NCI-H2171 treated with DMSO at 0.1 percent for 48 hours (cell line): Measurements from ENCODE around the gene RSF1.
A peak's percentile ranks its signal among the peaks of the same experiment; 100 is the strongest.

Experiments used
- DNase-seq: peaks from one replicate; lab custom pipeline; 2025; lab: John Stamatoyannopoulos, UW

Gene RSF1

DNA sequence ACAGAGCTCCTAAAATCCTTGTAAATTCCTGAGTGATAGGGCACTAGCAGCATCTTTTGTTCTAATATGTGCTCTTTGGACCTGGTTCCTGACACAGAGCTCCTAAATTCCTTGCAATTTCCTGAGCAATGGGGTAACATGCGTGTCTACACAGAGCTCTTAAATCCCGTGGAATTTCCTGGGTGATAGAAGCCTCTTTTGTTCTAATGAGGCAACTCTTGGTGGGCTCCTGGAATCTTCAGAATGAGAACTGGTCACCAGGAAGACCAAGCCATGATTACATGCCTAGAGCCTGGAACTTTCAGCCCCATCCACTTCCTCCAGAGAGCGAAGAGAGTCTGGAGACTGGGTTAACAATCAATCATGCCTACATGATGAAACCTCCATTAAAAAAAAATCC is 19.0 kb downstream of the RSF1 start:
- no peak for DNase-seq

DNA sequence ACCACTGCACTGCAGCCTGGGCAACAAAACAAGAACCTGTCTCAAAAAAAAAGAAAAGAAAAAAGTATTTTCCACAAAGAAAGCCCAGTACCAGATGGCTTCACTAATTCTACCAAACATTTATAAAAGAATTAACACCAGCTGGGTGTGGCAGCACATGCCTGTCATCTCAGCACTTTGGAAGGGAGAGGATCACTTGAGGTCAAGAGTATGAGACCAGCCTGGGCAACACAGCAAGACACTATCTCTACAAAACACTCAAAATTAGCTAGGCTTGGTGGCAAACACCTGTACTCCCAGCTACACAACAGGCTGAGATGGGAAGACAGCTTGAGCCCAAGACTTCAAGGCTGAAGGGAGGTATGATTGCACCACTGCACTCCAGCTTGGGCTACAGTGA is 20.1 kb downstream of the RSF1 start:
- DNase-seq = no peak

DNA sequence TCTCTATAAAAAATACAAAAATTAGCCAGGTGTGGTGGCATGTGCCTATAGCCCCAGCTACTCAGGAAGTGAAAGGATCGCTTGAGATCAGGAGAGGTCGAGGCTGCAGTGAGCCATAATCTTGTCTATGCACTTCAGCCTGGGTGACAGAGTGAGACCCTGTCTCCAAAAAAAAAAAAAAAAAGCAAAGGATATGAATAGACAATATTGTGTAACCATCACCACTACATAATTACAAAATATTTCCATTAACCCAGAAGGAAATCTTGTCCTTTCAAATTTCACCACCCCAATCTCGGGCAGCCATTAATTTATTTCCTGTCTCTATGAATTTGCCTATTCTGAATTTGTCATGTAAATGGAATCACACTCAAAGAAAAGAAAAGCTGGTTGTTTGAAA is 21.2 kb downstream of the RSF1 start:
- no peak for DNase-seq

DNA sequence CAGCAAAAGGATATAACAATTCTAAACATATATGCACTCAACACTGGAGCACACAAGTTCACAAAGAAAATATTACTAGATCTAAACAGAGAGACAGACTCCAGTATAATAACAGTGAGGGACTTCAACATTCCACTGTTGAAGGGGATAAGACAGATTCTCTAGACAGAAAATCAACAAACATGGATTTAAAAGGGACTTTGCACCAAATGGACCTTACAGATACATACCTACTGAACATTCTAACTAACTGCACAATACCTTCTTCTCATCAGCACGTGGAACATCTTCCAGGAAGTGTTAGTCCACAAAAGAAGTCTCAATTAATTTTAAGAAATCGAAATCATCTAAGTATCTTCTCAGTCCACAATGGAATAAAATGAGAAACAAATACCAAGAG is 26.6 kb downstream of the RSF1 start:
- no peak for DNase-seq

DNA sequence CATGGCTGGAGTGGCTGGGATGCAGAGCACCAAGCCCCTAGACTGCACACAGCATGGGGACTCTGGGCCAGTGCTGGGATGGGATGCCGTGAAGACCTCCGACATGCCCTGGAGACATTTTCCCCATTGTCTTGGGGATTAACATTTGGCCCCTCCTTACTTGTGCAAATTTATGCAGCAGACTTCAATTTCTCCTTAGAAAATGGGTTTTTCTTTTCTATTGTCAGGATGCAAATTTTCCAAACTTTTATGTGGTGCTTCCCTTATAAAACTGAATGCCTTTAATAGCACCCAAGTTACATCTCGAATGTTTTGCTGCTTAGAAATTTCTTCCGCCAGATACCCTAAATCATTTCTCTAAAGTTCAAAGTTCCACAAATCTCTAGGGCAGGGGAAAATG is 29.2 kb downstream of the RSF1 start:
- DNase-seq = no peak

DNA sequence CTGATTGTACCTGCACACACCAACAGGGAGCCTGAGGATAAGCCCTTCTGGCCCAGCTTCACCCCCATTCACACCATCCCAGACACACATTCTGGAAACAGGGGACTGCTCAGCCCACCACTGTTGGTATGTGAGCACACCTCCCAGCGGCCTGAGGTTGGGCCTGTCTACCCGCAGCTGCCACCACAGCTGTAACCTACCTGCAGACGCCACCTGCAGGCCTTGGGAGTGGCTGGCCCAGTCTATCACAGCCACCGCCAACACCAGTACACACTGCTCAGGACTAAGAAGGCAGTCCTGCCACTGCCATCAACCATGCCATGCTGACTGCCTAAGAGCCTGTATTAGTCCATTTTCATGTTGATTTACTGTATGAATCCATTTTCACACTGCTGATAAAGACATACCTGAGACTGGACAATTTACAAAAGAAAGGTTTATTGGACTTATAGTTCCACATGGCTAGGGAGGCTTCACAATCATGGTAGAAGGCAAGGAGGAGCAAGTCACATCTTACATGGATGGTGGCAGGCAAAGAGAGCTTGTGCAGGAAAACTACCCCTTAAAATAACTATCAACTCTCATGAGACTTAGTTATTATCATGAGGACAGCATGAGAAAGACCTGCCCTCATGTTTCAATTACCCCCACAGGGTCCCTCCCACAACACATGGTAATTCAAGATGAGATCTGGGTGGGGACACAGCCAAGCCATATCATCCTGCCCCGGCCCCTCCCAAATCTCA is 30.6 kb downstream of the RSF1 start:
- no peak for DNase-seq

DNA sequence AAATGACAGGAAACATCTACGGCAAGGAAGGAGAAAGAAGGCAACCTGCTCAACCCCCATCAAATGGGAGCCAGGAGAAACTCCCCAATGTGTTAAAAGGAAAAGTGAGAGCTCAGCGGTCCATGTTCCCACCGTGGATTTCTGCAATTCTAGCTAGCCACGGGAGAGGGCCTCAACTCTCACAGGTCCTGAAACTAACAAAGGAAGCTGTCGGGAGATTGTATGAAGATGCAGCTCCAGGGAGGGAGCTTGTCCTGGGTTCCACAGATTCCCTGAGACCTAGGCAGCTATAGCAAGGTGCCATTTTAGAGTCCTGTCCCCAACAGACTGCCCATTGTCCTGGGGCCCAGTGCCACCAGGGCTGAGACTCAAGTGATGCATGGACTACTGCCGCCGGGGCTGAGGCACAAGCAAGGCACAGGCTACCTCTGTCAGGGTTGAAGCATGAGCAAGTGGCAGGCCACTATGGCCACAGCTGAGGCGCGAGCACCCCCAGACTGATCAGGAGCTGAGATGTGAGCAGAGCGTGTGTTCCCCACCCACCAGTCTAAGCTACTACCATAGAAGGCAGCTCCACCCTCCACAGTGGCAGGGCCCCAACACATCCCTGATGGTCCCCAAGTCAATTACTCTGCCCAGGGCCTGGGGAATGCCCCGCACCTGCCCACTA is 31.3 kb downstream of the RSF1 start:
- DNase-seq = no peak

DNA sequence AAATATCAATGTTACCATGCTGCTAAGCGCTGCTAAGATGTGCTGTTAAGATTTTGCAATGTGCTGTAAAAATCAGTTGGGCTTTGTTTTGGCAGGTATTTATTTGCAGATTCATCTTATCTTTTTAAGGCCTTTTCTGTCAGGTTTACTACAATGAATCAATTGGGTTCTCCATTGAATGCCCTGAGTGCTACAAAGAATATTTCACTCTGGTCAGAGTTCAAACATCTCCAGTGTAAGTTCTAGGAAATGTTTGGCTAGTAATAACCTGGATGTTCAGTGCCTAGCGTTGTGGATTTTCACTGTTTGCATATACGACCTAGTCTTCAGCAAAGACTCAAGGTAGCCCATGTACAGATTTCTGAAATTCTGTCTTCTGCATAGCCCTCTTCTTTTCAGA is 36.0 kb downstream of the RSF1 start:
- DNase-seq = no peak

DNA sequence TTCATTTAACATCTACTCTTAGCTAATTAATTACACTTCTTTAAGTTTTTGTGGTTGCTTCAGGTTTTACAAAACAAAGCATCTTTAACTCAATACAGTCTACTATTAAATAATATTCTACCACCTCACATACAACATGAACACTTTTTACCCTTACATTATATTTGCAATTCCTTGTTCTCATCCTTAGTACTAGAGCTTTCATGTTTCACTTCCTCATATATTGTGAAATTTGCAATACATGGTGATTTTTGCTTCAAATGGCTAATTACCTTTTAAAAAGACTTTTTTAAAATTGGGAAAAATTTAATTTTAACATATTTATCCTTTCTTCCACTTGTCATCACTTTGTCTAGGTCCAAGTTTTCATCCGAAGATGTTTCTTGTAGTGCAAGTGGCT is 37.5 kb downstream of the RSF1 start:
- no peak for DNase-seq

DNA sequence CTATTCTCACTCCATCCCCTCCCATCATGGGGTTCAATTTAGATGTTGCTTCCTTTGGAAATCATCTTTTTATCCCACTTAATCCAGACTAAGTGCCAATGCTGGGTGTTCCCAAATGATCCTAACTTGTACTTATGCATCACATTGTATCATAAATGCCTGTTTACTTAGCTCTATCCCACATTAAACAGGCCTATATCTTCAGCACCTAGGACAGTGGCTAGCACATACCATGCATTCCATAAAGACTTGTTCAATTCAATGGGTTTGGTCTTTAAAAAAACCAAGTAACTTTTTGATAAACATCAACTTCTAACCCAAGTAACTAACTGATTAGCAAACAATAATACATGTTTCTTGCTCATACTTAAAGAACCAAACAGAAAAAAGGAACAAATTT is 40.6 kb downstream of the RSF1 start:
- DNase-seq = no peak

DNA sequence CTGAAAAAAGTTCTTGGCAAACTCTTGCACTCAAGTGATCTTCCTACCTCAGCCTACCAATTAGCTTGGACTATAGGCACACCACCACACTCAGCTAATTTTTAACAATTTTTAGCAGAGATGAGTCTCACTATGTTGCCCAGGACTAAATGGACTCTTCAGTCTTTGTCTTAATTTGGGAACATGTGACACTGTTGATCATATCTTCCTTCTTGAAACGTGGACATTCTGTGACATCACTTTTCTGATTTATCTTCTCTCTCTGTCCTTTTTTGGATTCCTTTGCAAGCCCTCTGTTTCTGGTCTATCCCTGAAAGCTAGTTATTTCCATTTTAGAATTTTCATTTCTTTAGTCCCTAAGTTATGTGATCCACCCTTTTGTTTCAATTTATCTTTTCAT is 42.0 kb downstream of the RSF1 start:
- DNase-seq = no peak

DNA sequence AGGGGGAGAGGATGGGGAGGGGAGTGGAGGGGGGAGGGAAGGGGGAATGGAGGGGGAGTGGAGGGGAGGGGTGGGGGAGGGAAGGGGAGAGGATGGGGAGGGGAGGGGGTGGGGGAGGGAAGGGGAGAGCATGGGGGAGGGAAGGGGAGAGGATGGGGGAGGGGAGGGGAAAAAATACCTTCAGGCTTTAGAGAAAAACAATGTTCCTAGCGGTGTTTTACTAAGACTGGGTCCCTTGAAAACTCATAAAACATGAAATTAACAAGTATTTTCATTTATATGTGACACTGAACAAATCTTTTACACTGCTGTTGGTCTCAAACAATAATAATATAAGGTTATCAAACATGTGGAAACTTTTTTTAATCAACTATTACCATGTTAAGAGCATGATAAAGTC is 42.4 kb downstream of the RSF1 start:
- no peak for DNase-seq

DNA sequence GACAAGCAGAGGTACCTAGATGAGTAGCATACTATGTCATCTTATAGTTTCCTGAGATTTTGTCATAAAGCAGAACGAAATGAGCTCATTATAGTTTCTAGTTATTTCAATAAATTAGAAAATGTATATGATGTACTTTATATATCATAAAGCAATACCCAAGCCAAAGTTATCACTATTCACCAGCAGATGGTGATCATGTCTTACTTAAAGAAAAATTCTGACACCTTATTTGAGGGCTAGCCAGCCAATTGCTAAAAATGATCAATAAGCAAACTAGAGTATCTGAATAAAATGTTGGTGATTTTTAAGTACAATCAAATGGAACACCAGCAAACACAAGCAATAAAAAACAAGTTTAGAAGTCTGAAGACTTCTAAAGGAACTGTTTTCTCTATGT is 44.1 kb downstream of the RSF1 start:
- peak; percentile 39 for DNase-seq

DNA sequence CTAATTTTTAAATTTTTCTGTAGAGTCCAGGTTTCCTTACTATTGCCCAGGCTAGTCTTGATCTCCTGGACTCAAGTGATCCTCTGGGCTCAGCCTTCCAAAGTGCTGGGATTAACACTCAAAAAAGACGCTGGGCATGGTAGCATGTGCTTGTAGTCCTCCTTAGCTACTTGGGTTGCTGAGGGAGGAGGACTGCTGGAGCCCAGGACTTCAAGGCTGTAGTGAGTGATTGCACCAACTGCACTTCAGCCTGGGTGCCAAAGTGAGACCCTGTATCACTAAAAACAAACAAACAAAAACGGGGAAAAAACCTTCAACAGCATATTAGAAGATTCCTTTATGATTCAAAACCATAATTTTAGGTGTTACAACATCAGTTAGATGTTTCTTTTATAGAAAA is 44.6 kb downstream of the RSF1 start:
- no peak for DNase-seq

DNA sequence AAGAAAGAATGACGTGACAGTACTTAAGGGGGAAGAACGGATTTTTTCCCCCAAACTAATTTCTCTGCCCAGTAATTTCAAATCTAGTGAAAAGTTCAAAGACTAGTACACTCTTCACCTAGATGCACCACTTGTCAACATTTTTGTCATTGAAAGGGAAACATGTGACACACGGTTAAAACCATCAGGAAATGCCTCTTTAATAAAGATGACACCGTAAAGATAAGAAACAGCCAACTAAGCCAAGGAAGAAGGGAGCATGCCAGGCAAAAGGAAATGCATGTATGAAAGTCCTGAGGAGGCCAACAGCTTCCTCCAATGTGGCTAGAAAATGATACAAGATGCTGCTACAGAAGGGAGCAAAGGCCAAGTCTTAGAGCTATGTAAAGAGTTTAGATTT is 49.4 kb downstream of the RSF1 start:
- DNase-seq = no peak

DNA sequence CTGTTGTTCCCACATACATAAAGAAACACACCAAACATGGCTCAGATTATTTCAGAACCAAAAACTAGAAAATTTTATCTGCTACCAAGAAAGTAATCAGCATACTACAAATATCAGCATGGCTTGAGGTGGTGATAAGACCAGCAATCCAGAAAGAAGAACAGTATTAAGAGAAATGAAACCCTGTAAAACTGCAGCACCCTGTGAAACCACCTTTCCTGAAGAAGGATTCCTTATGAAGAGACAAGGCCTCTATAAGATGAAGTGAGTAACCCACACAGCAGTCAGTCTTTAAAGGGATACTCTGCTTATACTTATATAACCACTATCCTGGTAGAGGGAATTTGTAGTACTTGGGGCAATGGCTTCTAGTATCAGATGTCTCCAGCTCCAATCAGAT is 49.9 kb downstream of the RSF1 start:
- DNase-seq = no peak

DNA sequence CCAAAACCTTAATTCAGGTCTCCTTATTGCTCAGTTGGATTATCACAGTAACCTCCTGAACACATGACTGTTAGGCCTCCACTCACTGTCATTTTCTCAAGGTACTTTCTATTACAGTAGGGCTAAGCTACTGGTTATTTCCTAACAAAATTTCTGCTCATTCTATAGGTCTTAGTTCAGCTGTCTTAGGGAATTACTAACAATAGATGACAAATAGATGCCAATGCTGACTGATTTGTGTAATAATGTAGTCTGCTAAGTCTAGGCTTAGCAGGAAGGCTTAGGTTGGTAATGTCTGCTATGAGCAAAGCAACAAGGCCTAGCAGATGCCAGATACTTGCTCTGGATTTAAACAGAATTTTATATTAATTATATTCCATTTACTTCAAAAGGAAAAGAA is 58.1 kb downstream of the RSF1 start:
- DNase-seq = no peak

DNA sequence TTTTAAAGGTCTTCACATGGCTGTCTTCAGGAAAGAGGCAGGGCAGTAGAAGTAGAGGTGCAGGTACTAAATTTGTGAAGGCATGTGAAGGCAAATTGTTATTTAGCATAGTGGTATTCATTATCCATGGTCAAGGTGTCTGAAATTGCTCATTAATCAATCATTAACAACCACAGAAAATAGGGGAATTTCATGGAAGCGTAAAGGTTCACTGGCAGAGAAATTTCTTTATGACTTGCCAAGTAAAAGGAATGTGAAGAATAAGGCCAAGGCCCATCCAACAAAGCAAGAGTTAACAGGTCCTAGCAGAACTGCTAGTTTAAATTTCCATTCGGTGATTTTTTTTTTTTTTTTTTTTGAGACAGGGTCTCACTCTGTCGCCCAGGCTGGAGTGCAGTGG is 59.0 kb downstream of the RSF1 start:
- DNase-seq = no peak

DNA sequence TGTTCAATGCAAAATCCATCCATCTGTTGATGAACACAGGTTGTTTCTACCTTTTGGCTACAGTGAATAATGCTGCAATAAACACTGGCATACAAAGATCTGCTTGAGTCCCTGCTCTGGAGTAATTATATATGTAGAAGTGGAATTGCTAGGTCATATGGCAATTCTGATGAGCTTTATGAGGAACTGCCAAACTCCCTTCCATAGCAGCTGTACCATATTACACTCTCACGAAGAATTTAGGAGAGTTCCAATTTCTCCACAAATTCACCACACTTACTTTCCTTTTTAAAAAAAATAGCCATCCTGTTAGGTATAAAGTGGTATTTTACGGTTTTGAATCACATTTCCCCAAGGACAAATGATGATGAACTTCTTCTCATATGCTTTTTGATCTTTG is 62.2 kb downstream of the RSF1 start:
- DNase-seq = no peak

DNA sequence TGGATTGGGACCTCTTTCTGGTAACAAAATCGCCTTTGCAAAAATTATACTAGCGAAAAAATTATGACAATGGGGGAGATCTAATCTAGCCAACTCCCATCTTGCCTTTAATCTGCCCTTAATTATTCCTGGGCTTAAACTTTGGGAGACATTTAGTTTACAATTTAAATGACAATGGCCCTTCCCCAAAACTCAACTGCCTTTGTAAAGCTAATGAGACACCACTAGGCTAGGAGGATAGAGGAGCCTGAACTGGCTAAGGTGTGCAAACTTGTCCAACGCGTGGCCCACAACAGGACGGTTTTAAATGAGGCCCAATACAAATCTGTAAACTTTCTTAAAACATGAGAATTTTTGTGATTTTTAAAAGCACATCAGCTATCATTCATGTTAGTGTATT is 67.3 kb downstream of the RSF1 start:
- DNase-seq = no peak

DNA sequence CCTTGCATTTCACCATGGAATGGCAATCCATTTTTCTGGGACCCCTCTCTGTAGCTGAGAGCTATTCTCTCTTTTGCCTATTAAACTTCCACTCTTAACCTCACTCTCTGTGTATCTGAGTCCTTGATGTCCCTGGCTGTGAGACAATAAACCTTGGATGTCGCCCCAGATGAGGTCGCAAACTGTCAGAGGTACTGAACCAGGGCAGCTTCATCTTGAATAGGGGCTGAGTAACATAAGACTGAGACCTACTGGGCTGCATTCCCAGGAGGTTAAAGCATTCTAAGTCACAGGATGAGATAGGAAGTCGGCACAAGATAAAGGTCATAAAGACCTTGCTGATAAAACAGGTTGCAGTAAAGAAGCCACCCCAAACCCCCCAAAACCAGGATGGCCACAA is 68.0 kb downstream of the RSF1 start:
- DNase-seq = no peak

DNA sequence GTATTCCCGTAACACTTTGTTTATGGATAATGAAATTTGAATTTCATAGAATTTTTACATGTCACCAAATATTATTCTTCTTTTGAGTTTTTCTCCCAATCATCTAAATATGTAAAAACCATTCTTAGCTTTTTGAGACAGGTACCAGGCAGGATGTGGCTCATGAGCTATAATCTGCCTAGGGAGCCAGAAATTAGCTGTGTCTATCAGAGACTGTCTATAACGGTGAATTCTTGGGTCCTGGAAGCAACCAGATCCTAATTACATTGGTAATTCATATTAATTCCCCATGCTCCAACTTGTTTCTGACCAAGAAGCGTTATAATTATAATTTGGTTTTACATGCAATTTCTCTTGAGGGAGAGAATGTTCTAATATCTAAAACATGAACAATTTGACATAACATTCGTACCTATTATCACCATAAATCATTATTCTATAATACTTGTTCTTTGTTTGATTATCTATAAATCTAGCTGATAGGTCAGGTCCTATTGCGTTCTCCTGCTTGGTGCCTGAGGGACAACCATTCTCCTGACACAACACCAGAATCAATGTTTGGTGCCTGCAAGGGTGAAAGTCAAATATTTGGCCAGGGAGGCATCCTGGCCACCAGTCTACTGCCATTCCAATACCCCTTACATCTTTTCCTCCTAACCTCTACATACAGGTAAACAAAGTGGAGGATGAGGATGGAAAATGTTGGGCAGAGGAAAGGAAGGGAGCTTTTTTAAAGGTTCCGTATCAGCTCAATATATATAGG is 69.9 kb downstream of the RSF1 start:
- DNase-seq = no peak

DNA sequence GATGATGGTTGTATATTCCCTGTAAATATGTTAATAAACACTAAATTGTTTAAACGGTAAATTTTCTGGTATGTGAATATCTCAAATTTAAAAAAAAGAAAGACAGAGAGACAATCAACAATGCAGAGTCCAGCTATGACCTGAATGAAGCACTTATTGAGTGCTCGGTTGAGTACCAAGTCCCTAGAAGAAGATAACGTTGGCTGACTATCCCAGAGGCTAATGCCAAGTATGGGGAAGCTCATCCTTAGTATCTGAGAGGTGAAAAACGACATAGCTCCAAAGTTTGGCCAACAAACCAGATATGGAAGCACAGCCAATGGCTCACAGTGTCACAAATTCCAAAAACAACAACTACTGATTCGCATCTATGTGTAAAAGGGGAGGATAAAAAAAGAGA is 71.3 kb downstream of the RSF1 start:
- DNase-seq = no peak
